HepG2 (cell line): ENCODE results near the gene PLEKHH3. TPM values are rescaled to one million over a fixed set of nuclear protein-coding genes. Genes with fewer than 3 reads are reported as not detected.

Source experiments
- ATAC-seq: fragments of 200-7000 bp; cut with Tn5 transposase; 3 replicates; pipeline ENCODE4 v1.9.1; 2020; ENCODE audit warnings: mild to moderate bottlenecking, moderate library complexity
- BruUV-seq: library from RNA; stranded (reverse); fragments of 400-500 nt; replicated peaks from 2 replicates; lab custom pipeline; 2021; lab: Mats Ljungman, UMichigan
- CTCF ChIA-PET: fragments of 300-600 bp; formaldehyde crosslinking; extraction: SDS; loops from one replicate; lab custom pipeline; 2021; ENCODE audit warnings: low total read pairs, inconsistent platforms, low intra/inter-chr PET ratio; lab: Yijun Ruan, JAX
- POLR2A ChIA-PET: fragments of 350-600 bp; sonication (Branson Sonifier 250); formaldehyde crosslinking; loops from one replicate; lab custom pipeline; 2020; ENCODE audit warnings: antibody characterized with exemption, inconsistent platforms; lab: Yijun Ruan, JAX
- DNase-seq: peaks from one replicate; pipeline ENCODE4 v3.0.0-alpha.2; 2015; ENCODE audit warnings: low spot score
- FAIRE-seq: peaks from 3 replicates; lab custom pipeline; 2011; peaks lifted over from hg19 to GRCh38; lab: Jason Lieb, UNC
- H2AFZ ChIP-seq: one replicate; pipeline ENCODE4 v1.6.1; 2011; ENCODE audit warnings: low read length, inconsistent platforms
- H3K27ac ChIP-seq: fragments of 300-600 bp; 3 replicates; pipeline ENCODE4 v1.8.0; 2011; ENCODE audit warnings: mixed run types, mild to moderate bottlenecking, mixed read lengths, low read length, inconsistent platforms; ENCODE audit not compliant: insufficient read depth; ENCODE audit errors: extremely low read length
- H3K27me3 ChIP-seq, 2 experiments: fragments of 200-600 bp in 1 of 2; 2 replicates in 1 of 2; 3 replicates in 1 of 2; pipeline versions ENCODE4 v1.6.0 to v1.8.0; 2011; ENCODE audit warnings: low read length in 2 of 2, mild to moderate bottlenecking in 2 of 2, moderate library complexity in 2 of 2, inconsistent platforms in 1 of 2; ENCODE audit not compliant: insufficient read depth in 2 of 2, control insufficient read depth in 1 of 2
- H3K36me3 ChIP-seq, 2 experiments: fragments of 200-600 bp in 1 of 2; replicated peaks in 1 of 2; 2 replicates in 1 of 2; 3 replicates in 1 of 2; pipeline versions ENCODE4 v1.5.1 to v1.8.0; 2011; ENCODE audit warnings: low read length in 2 of 2, inconsistent platforms in 1 of 2; ENCODE audit not compliant: insufficient read depth in 2 of 2, control insufficient read depth in 1 of 2
- H3K4me1 ChIP-seq: 2 replicates; pipeline ENCODE4 v1.5.1; 2012; ENCODE audit warnings: low read length, inconsistent platforms; ENCODE audit not compliant: insufficient read depth
- H3K4me2 ChIP-seq: 2 replicates; pipeline ENCODE4 v1.6.0; 2011; ENCODE audit warnings: low read depth, low read length, inconsistent platforms
- H3K4me3 ChIP-seq, 3 experiments: fragments of 200-600 bp in 1 of 3; sonication (generic), shearing (Covaris generic) in 1 of 3; replicated peaks in 1 of 3; 2 replicates each; pipeline ENCODE4 v1.5.1; 2011 to 2016; ENCODE audit warnings: low read length in 3 of 3, inconsistent platforms in 2 of 3, low read depth in 2 of 3, mild to moderate bottlenecking in 2 of 3, control low read depth in 1 of 3, mixed read lengths in 1 of 3; ENCODE audit not compliant: insufficient read depth in 1 of 3
- H3K79me2 ChIP-seq: one replicate; pipeline ENCODE4 v1.6.1; 2011; ENCODE audit warnings: low read length, inconsistent platforms; ENCODE audit not compliant: insufficient read depth
- H3K9ac ChIP-seq: 2 replicates; pipeline ENCODE4 v1.6.0; 2011; ENCODE audit warnings: mild to moderate bottlenecking, low read depth, low read length, inconsistent platforms; ENCODE audit not compliant: insufficient read depth
- H3K9me3 ChIP-seq: 2 replicates; pipeline ENCODE4 v1.5.1; 2012; ENCODE audit warnings: mild to moderate bottlenecking, low read length
- H4K20me1 ChIP-seq: 2 replicates; pipeline ENCODE4 v1.6.0; 2011; ENCODE audit warnings: inconsistent platforms, mild to moderate bottlenecking, low read length, moderate library complexity; ENCODE audit not compliant: insufficient read depth
- ARID3A ChIP-seq: IDR thresholded peaks from 2 replicates; pipeline ENCODE4 v1.6.1; 2012; ENCODE audit warnings: low read depth, low read length, improper control_type of control experiment
- CC2D1A ChIP-seq: sonication (generic); formaldehyde crosslinking; IDR thresholded peaks from 2 replicates; pipeline ENCODE4 v1.8.1; 2023; ENCODE audit warnings: mild to moderate bottlenecking, missing genetic modification reagents
- GPN1 ChIP-seq: sonication (generic); formaldehyde crosslinking; IDR thresholded peaks from 2 replicates; pipeline ENCODE4 v1.5.1; 2020; ENCODE audit warnings: missing genetic modification reagents, borderline replicate concordance
- HNRNPUL1 ChIP-seq: fragments of 200-400 bp; formaldehyde crosslinking; IDR thresholded peaks from 2 replicates; pipeline ENCODE4 v1.6.1; 2017; ENCODE audit warnings: low read depth, mild to moderate bottlenecking, low read length, moderate library complexity
- NR2F6 ChIP-seq, 2 experiments: IDR thresholded peaks; 2 replicates each; pipeline ENCODE4 v1.6.1; 2016; ENCODE audit warnings: antibody characterized with exemption in 1 of 2, mild to moderate bottlenecking in 1 of 2
- RBM39 ChIP-seq: fragments of 200-400 bp; formaldehyde crosslinking; IDR thresholded peaks from one replicate; pipeline ENCODE4 v1.6.1; 2018; ENCODE audit warnings: antibody characterized with exemption, mild to moderate bottlenecking, low read depth, low read length; ENCODE audit not compliant: poor library complexity, severe bottlenecking
- RFX5 ChIP-seq: IDR thresholded peaks from 2 replicates; pipeline ENCODE4 v1.6.1; 2011; ENCODE audit warnings: low read depth, low read length, improper control_type of control experiment
- SAFB2 ChIP-seq: sonication (generic); formaldehyde crosslinking; IDR thresholded peaks from 2 replicates; pipeline ENCODE4 v1.5.1; 2020; ENCODE audit warnings: missing genetic modification reagents, low read depth, mild to moderate bottlenecking, borderline replicate concordance
- SIX4 ChIP-seq: sonication (generic); formaldehyde crosslinking; IDR thresholded peaks from 2 replicates; pipeline ENCODE4 v1.4.0; 2020; ENCODE audit warnings: missing genetic modification reagents
- SP2 ChIP-seq: sonication (generic); formaldehyde crosslinking; IDR thresholded peaks from 2 replicates; pipeline ENCODE4 v1.5.1; 2020; ENCODE audit warnings: mild to moderate bottlenecking, missing genetic modification reagents
- TBX2 ChIP-seq: sonication (generic); formaldehyde crosslinking; IDR thresholded peaks from 2 replicates; pipeline ENCODE4 v1.5.0; 2020; ENCODE audit warnings: missing genetic modification reagents, mild to moderate bottlenecking, borderline replicate concordance
- TOPORS ChIP-seq: sonication (generic); formaldehyde crosslinking; IDR thresholded peaks from 2 replicates; pipeline ENCODE4 v1.8.0; 2023; ENCODE audit warnings: mild to moderate bottlenecking, missing genetic modification reagents
- ZHX2 ChIP-seq, 2 experiments: sonication (generic) in 1 of 2; formaldehyde crosslinking in 1 of 2; IDR thresholded peaks; 2 replicates each; pipeline versions ENCODE4 v1.6.1 to v1.9.0; 2014 to 2022; ENCODE audit warnings: antibody characterized with exemption in 1 of 2, borderline replicate concordance in 1 of 2, inconsistent platforms in 1 of 2, low read depth in 1 of 2, missing genetic modification reagents in 1 of 2
- ZNF317 ChIP-seq: sonication (generic); formaldehyde crosslinking; IDR thresholded peaks from 2 replicates; pipeline ENCODE4 v1.5.0; 2020; ENCODE audit warnings: mild to moderate bottlenecking, missing genetic modification reagents
- ZNF775 ChIP-seq: sonication (generic); formaldehyde crosslinking; IDR thresholded peaks from 2 replicates; pipeline ENCODE4 v1.4.0; 2020; ENCODE audit warnings: missing genetic modification reagents, mild to moderate bottlenecking, moderate library complexity, borderline replicate concordance
- WGBS: methylation state at CpG from one replicate; pipeline ENCODE4 v1.1.6; 2017; ENCODE audit warnings: low lambda C conversion rate; 5-methylcytosine and 5-hydroxymethylcytosine counted together
- in situ Hi-C: cut with HindIII; loops from 2 replicates; pipeline ENCODE4 v1.10.0; 2017; ENCODE audit warnings: low pct_unique_long_range_greater_than_20kb; ENCODE audit not compliant: extremely low pct_ligation_motif_present
- intact Hi-C: fragments of 100-400 bp; cut with micrococcal nuclease; formaldehyde crosslinking; loops from one replicate; pipeline ENCODE4 v1.10.0; 2022; ENCODE audit not compliant: unreplicated experiment
- polyA plus RNA-seq, 8 experiments: library from polyadenylated mRNA; depleted of rRNA in 3 of 8; stranded (reverse) in 7 of 8; unstranded in 1 of 8; fragments of >200 nt; fragmentation: Illumina TruSeq in 4 of 8; extraction: Trizol in 4 of 8; gene quantifications; 2 replicates each; pipeline versions ENCODE4 v1.2.1 to v1.2.3, GENCODE V29; 2011 to 2016; ENCODE audit warnings: low read depth in 4 of 8, missing spikeins in 1 of 8, mixed read lengths in 1 of 8; ENCODE audit not compliant: insufficient read depth in 1 of 8
- total RNA-seq, 5 experiments: library from RNA; depleted of rRNA; stranded (reverse); fragments of >200 nt; fragmentation: Illumina TruSeq; extraction: Trizol; gene quantifications; 2 replicates each; pipeline ENCODE4 v1.2.3, GENCODE V29; 2016; ENCODE audit warnings: low read depth in 1 of 5

PLEKHH3 gene
- total and polyA plus RNA-seq, 2 of the 13 experiments (the other 11 are each of a cell fraction or from before 2014, with no cell fraction given): 6.0 to 19.9 TPM

DNA sequence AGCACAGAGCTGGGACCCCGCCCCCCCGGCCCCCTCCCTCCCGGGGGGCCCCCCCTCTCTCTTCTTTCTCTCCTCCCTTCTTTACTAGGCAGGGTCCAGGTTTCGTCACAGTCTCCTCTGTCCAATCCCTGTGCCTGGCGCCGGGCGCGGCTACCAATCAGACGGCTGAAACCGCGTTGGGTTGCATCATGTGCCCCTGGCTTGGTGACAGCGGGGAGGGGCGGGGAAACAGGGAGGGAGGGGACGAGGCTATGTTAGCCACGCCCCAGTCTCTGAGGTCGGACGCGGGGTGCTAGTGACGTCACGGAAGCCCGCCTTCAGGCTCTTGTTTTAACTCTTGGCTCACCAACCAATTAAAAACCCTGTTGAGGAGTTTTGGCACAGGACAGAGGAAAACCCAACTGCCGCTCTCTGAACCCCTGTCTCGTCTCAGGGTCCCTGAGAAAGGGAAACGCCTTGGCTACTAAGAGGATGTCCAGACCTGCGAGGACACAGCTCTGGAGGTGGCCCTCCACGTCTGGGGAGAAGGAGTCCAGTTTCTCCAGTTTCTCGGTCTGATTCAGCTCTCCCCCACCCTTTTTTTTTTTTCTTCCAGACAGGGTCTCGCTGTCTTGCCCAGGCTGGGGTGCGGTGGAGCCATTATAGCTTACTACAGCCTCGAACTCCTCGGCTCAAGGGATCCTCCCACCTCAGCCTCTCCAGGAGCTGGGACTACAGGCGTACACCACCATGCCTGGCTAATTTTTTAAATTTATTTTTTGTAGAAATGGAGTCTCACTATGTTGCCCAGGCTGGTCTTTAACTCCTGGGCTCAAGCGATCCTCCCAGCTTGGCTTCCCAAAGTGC is 441 bp upstream of the PLEKHH3 start:
- Histone ChIP-seq H3K27ac (peak overlapping the region; percentile 92), H3K9me3 (no peaks in the 10 kb centered on the region), H2AFZ (no peak overlapping the region), H3K4me3 (peak overlapping the region; percentile 76 to 99 (median 83)), H3K4me2 (peak overlapping the region; percentile 99), H3K36me3 (peaks cover 7 to 16% of the 10 kb centered on the region in 2 experiments), H3K27me3 (no peaks in the 10 kb centered on the region), H4K20me1 (no peaks in the 10 kb centered on the region; the same call in 1 of the 2 replicates), H3K9ac (peak overlapping the region; percentile 91), H3K4me1 (peaks cover 51% of the 10 kb centered on the region), H3K79me2 (peaks cover 22% of the 10 kb centered on the region)
- ChIA-PET CTCF (no interaction called here), POLR2A (interaction anchor here (0.6 to 6.3 kb wide), 19 partner anchors 9 to 691 kb away, joined by 3 to 65 read pairs (median 6); partner anchors contain the start of genes BECN1, COA3, COASY and NAGLU)
- intact Hi-C loops: no loop called here
- BruUV-seq: no TSS peak
- WGBS: under 1% methylated on average over 31 of the region's 33 CpGs
- FAIRE-seq: peak; percentile 100
- peak; percentile 99 for DNase-seq
- in situ Hi-C loops: no loop called here
- ATAC-seq: peak; percentile 64
- peak; percentile 82 for TF ChIP-seq SP2 (CRISPR knock-in tag)
- TF ChIP-seq SAFB2: 0 out of 2 replicates have a peak, but pooled peaks have one; percentile 6
- TF ChIP-seq HNRNPUL1: no peak
- TF ChIP-seq ZHX2 (IDR thresholded peaks at IDR 0.05; ENCODE audit: low read depth): peak; percentile 57; the same call in 1 of the 2 replicates
- no peak for TF ChIP-seq ZHX2 (CRISPR knock-in tag; IDR thresholded peaks at IDR 0.05; ENCODE audit: borderline replicate concordance)
- TF ChIP-seq ARID3A: no peak
- TF ChIP-seq TOPORS (CRISPR knock-in tag): no peak
- 0 out of 2 replicates have a peak, but pooled peaks have one; percentile 13 for TF ChIP-seq ZNF317
- no peak for TF ChIP-seq CC2D1A (CRISPR knock-in tag)
- no peak for TF ChIP-seq NR2F6 (IDR thresholded peaks at IDR 0.05)
- peak; percentile 29; the same call in 1 of the 2 replicates for TF ChIP-seq NR2F6 (CRISPR knock-in tag; IDR thresholded peaks at IDR 0.05)
- peak; percentile 49 for TF ChIP-seq TBX2 (CRISPR knock-in tag)
- peak; percentile 4 for TF ChIP-seq RBM39
- no peak; the same call in 1 of the 2 replicates for TF ChIP-seq ZNF775 (CRISPR knock-in tag)
- TF ChIP-seq GPN1 (CRISPR knock-in tag): no peak
- 0 out of 2 replicates have a peak, but pooled peaks have one; percentile 1 for TF ChIP-seq SIX4 (CRISPR knock-in tag)
- TF ChIP-seq RFX5: peak; percentile 91
